Astrocyte of the spinal cord (primary cell): ENCODE results near the gene FAM135A.
"Not testable (repeated sequence)": the region's sequence is repeated elsewhere in the genome, so short reads cannot be mapped to it uniquely, and the experiment has no call there.

Experiments used
- DNase-seq: peaks from one replicate; pipeline ENCODE4 v3.0.0; 2011; ENCODE audit warnings: low read depth, low spot score
- H3K4me3 ChIP-seq: 2 replicates; pipeline ENCODE4 v1.5.1; 2011; ENCODE audit warnings: low read depth, mild to moderate bottlenecking, low read length, moderate library complexity
- in situ Hi-C: cut with HindIII; loops from 2 replicates; pipeline ENCODE4 v1.10.0; 2017; ENCODE audit warnings: low sequenced_read_pairs
- TF ChIP-seq, protein P1 (sequence below): IDR thresholded peaks from 2 replicates; pipeline ENCODE4 v1.5.1; 2012; ENCODE audit warnings: low read depth, mild to moderate bottlenecking, low read length, inconsistent platforms

Gene FAM135A

DNA sequence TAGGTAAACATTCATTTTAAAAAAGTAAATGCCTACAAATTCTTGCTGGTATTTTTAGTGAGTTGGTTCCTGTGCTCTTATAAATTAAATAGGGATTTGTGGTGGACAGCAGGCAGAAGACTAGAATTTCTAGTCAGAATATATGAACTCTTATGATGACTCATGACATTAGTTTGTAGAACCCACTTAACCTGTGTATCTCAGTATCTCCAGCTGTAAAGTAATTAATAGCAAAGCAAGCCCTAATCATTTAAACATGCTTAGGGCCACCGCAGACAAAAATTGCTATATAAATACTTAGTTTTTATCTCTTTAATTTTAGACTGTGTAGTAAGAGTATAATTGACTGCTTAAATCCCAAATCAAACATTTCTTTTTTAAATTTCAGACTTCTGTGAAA, 2.4 kb downstream of the FAM135A start:
- in situ Hi-C loops = no loop called here
- no peak overlapping the region for H3K4me3 ChIP-seq
- DNase-seq = no peak
- TF ChIP-seq, protein P1, sequence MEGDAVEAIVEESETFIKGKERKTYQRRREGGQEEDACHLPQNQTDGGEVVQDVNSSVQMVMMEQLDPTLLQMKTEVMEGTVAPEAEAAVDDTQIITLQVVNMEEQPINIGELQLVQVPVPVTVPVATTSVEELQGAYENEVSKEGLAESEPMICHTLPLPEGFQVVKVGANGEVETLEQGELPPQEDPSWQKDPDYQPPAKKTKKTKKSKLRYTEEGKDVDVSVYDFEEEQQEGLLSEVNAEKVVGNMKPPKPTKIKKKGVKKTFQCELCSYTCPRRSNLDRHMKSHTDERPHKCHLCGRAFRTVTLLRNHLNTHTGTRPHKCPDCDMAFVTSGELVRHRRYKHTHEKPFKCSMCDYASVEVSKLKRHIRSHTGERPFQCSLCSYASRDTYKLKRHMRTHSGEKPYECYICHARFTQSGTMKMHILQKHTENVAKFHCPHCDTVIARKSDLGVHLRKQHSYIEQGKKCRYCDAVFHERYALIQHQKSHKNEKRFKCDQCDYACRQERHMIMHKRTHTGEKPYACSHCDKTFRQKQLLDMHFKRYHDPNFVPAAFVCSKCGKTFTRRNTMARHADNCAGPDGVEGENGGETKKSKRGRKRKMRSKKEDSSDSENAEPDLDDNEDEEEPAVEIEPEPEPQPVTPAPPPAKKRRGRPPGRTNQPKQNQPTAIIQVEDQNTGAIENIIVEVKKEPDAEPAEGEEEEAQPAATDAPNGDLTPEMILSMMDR = no peak

DNA sequence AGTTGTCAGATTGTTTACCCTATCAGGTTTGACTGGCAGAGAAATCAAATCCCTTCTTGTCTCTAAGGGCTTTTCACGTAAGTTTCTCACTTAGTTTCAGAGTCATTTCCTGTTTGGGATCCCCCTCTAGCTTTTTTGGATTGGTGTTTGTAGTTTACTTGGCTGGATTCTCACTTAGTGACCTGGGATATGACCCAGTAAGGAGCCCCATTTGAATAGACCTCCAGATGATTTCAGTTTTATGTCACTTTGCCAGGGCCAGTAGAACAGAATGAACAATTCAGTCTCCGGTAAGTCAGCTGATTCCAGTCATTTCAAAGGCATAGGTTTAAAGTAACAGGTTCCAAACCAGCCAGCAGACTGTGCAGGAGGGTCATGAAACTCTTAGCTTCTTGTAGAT, 8.2 kb downstream of the FAM135A start:
- DNase-seq = no peak
- no peak overlapping the region for H3K4me3 ChIP-seq
- TF ChIP-seq, protein P1 = no peak
- in situ Hi-C loops = no loop called here

DNA sequence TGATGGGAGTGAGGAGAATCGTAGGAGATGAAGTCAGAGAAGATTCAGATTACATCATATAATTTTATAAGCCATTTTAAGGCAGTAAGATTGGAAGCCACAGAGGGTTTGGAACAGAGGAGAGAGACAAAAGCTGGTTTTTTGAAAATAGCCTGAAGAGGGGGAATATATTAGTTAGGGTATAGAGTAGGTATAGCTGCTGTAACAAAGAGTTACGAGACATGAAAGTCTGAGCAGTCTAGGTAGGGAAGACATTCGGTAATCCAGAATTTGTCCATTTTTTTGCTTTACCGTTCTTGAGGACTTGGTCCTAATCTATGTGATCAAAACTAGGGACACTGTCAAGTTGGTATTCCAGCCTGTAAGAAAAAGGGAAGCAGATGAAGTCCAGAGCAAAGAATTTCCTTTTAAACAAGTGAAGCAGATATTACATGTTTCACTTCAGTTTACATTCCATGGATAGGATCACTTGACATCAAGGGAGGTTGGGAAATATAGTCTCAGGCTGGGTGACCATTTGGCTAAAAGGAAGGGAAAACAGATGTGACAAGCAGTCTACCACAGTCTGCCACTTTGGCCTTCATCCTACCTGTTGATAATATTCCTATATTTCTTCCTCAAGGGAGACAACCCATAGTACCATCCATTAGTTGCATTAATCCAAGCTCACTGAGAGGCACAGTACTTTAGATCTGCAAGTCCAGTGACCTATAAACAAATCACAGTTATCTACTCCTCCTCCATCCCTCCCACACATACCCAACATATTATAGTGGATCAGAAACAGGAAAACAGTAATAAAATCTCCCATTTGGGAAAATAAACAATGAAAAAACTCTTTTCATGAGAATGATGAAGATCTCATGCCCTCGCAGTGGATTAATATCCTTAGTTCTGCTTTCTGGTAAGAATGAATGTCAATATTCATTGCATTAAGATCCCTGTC, 10.2 kb downstream of the FAM135A start:
- TF ChIP-seq, protein P1 = no peak
- in situ Hi-C loops = no loop called here
- H3K4me3 ChIP-seq = no peak overlapping the region
- no peak for DNase-seq

DNA sequence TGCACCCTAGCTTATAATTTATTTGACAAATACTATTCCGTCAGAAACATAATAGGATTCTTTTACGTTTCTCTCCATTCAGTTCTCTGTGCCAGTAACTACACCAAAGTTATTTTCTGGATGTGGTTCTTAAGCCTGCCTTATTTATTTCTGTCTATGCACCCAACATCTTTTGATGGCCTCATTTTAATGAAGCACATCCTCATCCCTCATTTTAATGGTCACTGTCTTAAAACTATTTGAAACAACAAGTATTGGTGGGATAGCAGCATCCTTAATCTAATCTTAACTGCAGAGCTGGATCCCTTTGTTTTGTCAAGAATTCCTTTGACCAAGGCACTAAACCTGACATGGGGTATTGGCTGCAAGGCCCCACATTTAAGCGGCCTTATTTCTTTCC, 11.0 kb downstream of the FAM135A start:
- no peak for DNase-seq
- H3K4me3 ChIP-seq = no peak overlapping the region
- in situ Hi-C loops = no loop called here
- TF ChIP-seq, protein P1 = no peak

DNA sequence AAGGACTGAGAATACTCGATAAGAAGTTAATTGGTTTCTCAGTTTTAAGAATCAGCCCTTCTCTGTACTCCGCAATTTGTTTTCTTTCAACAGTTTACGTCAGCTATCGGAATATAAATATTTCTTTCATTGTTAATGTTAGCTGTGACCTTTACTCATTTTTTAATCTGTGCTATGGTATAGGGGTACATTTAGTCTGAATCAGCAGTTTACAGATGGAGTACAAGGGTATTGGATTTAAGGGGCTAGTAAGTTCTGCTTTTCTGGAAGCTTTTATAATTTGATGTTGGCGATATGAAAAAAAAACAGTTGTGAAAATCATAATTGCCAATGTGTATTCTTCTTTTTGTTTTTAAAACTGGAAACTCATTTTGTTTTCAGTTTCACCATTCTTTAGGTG, 23.0 kb downstream of the FAM135A start:
- DNase-seq = no peak
- no peak overlapping the region for H3K4me3 ChIP-seq
- in situ Hi-C loops = no loop called here
- TF ChIP-seq, protein P1 = no peak

DNA sequence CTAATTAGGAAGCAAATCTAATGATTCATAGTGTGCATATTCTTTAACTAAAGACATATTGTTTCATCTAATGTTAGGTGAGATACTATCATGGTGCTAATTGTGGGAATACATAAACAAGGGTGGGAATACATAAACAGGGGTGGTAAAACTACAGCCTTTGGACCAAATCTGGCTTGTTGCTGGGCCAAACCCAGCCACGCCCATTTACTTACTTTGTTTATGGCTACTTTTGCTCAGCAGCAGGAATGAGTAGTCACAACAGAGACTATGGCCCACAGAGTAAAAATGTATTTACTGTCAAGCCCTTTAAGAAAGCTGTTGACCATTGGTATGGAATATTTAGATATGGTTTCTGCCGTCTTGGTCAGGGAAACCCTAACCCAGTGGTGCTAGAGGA, 31.7 kb downstream of the FAM135A start:
- in situ Hi-C loops = no loop called here
- TF ChIP-seq, protein P1 = no peak

DNA sequence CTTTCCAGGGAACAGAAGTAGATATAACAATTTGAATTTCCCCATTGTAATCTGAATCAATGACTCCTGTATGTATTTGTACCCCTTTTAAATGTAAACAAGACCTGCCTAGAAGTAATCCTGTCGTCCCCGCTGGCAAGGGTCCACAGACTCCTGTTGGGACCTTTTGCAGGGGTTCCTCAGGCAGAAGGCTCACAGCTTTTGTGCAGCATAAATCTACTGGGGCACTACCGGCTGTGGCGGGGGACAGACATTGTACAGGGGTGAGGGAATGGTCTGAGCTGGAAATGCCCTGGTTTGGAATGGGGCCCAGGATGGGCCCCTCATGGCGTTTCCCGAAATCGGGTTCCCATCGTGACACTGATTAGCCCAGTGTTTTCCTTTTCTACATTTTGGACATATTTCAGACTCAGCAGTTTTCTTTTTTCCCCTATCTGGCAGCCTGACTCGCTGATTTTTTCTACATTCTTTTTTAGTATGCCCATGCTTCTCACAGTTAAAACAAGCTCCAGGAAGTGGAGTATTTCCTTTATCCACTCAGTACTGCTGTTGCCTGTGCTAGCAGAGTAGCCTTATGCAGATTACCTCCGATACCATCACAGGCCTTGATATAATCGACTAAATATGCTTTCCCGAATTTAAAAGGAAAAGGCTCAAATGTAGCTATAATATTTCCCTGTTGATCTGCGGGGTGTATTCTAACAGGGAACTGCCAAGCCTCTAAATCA, 34.2 kb downstream of the FAM135A start:
- H3K4me3 ChIP-seq, in situ Hi-C loops, DNase-seq: not testable (repeated sequence)

More for the DNA sequence above, 31.7 kb downstream of the FAM135A start:
- no peak for DNase-seq
- no peak overlapping the region for H3K4me3 ChIP-seq

DNA sequence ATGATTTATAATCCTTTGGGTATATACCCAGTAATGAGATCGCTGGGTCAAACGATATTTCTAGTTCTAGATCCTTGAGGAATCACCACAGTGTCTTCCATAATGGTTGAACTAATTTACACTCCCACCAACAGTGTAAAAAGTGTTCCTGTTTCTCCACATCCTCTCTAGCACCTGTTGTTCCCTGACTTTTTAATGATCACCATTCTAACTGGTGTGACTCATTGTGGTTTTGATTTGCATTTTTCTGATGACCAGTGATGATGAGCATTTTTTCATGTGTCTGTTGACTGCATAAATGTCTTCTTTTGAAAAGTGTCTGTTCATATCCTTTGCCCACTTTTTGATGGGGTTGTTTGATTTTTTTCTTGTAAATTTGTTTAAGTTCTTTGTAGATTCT, 40.6 kb downstream of the FAM135A start:
- in situ Hi-C loops, H3K4me3 ChIP-seq, DNase-seq: not testable (repeated sequence)
